Stimulated activated CD8-positive, alpha-beta memory T cell treated with anti-CD3 and anti-CD28 coated beads, Interleukin-15, amount 100 ng/mL, for 24 hours (primary cell): ENCODE measurements around the gene NFXL1.

Experiments
- DNase-seq: peaks from one replicate; pipeline ENCODE4 v3.0.0-alpha.2; 2020; ENCODE audit warnings: low read depth

The NFXL1 gene

GRCh38 chr4:47831026-47831679 lies 83.2 kb downstream of the NFXL1 start:
- DNase-seq = no peak

- DNase-seq = no peak
Observed at GRCh38 chr4:47830265-47831025, 83.9 kb downstream of the NFXL1 start.

- no peak for DNase-seq
Observed at GRCh38 chr4:47829438-47829837, 84.9 kb downstream of the NFXL1 start.

- DNase-seq = no peak
Observed at GRCh38 chr4:47827343-47828047, 86.9 kb downstream of the NFXL1 start.

GRCh38 chr4:47824840-47825239 lies 89.5 kb downstream of the NFXL1 start:
- DNase-seq = no peak

GRCh38 chr4:47819178-47819577 lies 95.2 kb downstream of the NFXL1 start:
- DNase-seq = no peak

- no peak for DNase-seq
Observed at GRCh38 chr4:47817275-47817674, 97.1 kb downstream of the NFXL1 start.

- DNase-seq = no peak
Observed at GRCh38 chr4:47816748-47817147, 97.6 kb downstream of the NFXL1 start.

GRCh38 chr4:47814618-47815295 lies 99.6 kb downstream of the NFXL1 start:
- no peak for DNase-seq

- no peak for DNase-seq
Observed at GRCh38 chr4:47809654-47810203, 104.7 kb downstream of the NFXL1 start.

GRCh38 chr4:47804598-47804997 lies 109.8 kb downstream of the NFXL1 start:
- DNase-seq = no peak

- DNase-seq = no peak
Observed at GRCh38 chr4:47801481-47802002, 112.8 kb downstream of the NFXL1 start.

GRCh38 chr4:47798165-47798564 lies 116.2 kb downstream of the NFXL1 start:
- no peak for DNase-seq
